Endothelial cell of umbilical vein (primary cell): Measurements from ENCODE around the gene RIOX2. TPM values are rescaled to one million over a fixed set of nuclear protein-coding genes. Genes with fewer than 3 reads are reported as not detected.

ENCODE experiments used
- BruUV-seq: library from RNA; stranded (reverse); fragments of 400-500 nt; replicated peaks from 2 replicates; lab custom pipeline; 2021; lab: Mats Ljungman, UMichigan
- CTCF ChIA-PET: fragments of 300-600, 350-600 bp; sonication (Branson Sonifier 250); formaldehyde crosslinking; loops from one replicate; lab custom pipeline; 2021; ENCODE audit warnings: antibody characterized with exemption, inconsistent platforms; lab: Charles Lee
- POLR2A ChIA-PET: fragments of 300-600, 350-600 bp; sonication (Branson Sonifier 250); formaldehyde crosslinking; loops from one replicate; lab custom pipeline; 2021; ENCODE audit warnings: antibody characterized with exemption, inconsistent platforms; lab: Charles Lee
- DNase-seq: peaks from one replicate; pipeline ENCODE4 v3.0.0-alpha.2; 2011; ENCODE audit warnings: low read depth, low spot score
- FAIRE-seq: peaks from 2 replicates; lab custom pipeline; 2011; peaks lifted over from hg19 to GRCh38; lab: Jason Lieb, UNC
- H2AFZ ChIP-seq: 2 replicates; pipeline ENCODE4 v1.6.0; 2012; ENCODE audit warnings: low read depth, low read length, control low read depth, inconsistent platforms
- H3K27ac ChIP-seq: 2 replicates; pipeline ENCODE4 v1.5.1; 2011; ENCODE audit warnings: low read depth, mild to moderate bottlenecking, control low read depth, low read length, moderate library complexity; ENCODE audit not compliant: insufficient read depth
- H3K27me3 ChIP-seq, 2 experiments: 2 replicates each; pipeline versions ENCODE4 v1.6.0 to v1.6.1; 2011; ENCODE audit warnings: low read length in 2 of 2, mixed read lengths in 1 of 2; ENCODE audit not compliant: control insufficient read depth in 2 of 2, insufficient read depth in 2 of 2
- H3K36me3 ChIP-seq, 2 experiments: 2 replicates in 1 of 2; 3 replicates in 1 of 2; pipeline ENCODE4 v1.5.1; 2011; ENCODE audit warnings: low read length in 2 of 2, mild to moderate bottlenecking in 1 of 2, moderate library complexity in 1 of 2; ENCODE audit not compliant: control insufficient read depth in 2 of 2, insufficient read depth in 2 of 2; ENCODE audit errors: extremely low read depth in 1 of 2
- H3K4me1 ChIP-seq: 3 replicates; pipeline ENCODE4 v1.5.1; 2011; ENCODE audit warnings: mild to moderate bottlenecking, low read length; ENCODE audit not compliant: control insufficient read depth, insufficient read depth; ENCODE audit errors: extremely low read depth
- H3K4me2 ChIP-seq: 2 replicates; pipeline ENCODE4 v1.6.1; 2011; ENCODE audit warnings: low read length, control low read depth, mixed read lengths; ENCODE audit not compliant: insufficient read depth
- H3K4me3 ChIP-seq, 3 experiments: fragments of 200-600 bp in 1 of 3; sonication (generic), shearing (Covaris generic) in 1 of 3; replicated peaks in 1 of 3; 2 replicates each; pipeline ENCODE4 v1.5.1; 2011 to 2016; ENCODE audit warnings: control low read depth in 3 of 3, low read length in 3 of 3, mild to moderate bottlenecking in 2 of 3, inconsistent platforms in 1 of 3, low read depth in 1 of 3, moderate library complexity in 1 of 3; ENCODE audit not compliant: insufficient read depth in 1 of 3
- H3K79me2 ChIP-seq: 2 replicates; pipeline ENCODE4 v1.6.0; 2012; ENCODE audit warnings: low read length, inconsistent platforms; ENCODE audit not compliant: control insufficient read depth, insufficient read depth
- H3K9ac ChIP-seq: replicated peaks from 2 replicates; pipeline ENCODE3; 2011; ENCODE audit warnings: low read length, control low read depth; ENCODE audit not compliant: insufficient read depth; ENCODE audit errors: extremely low read depth
- H3K9me1 ChIP-seq: replicated peaks from 3 replicates; pipeline ENCODE4 v1.6.0; 2011; ENCODE audit warnings: mild to moderate bottlenecking, low read length; ENCODE audit not compliant: control insufficient read depth, insufficient read depth; ENCODE audit errors: extremely low read depth
- H3K9me3 ChIP-seq: replicated peaks from 2 replicates; pipeline ENCODE4 v1.5.1; 2012; ENCODE audit warnings: low read length, inconsistent platforms; ENCODE audit not compliant: control insufficient read depth, insufficient read depth
- H4K20me1 ChIP-seq: replicated peaks from 2 replicates; pipeline ENCODE3; 2011; ENCODE audit warnings: mild to moderate bottlenecking, low read length; ENCODE audit not compliant: control insufficient read depth, insufficient read depth; ENCODE audit errors: extremely low read depth
- EZH2 ChIP-seq: IDR thresholded peaks from 2 replicates; pipeline ENCODE4 v1.6.1; 2012; ENCODE audit warnings: borderline replicate concordance, low read depth, mild to moderate bottlenecking, moderate library complexity, low read length, inconsistent platforms; ENCODE audit not compliant: severe bottlenecking
- FOS ChIP-seq: IDR thresholded peaks from 2 replicates; pipeline ENCODE4 v1.6.1; 2011; ENCODE audit warnings: mild to moderate bottlenecking, low read length, moderate library complexity, borderline replicate concordance; ENCODE audit not compliant: insufficient read depth
- GATA2 ChIP-seq: IDR thresholded peaks from 2 replicates; pipeline ENCODE4 v1.7.0; 2011; ENCODE audit warnings: low read depth, mild to moderate bottlenecking, moderate library complexity, mixed read lengths, low read length; ENCODE audit not compliant: insufficient read length, insufficient read depth
- JUN ChIP-seq: IDR thresholded peaks from 2 replicates; pipeline ENCODE4 v1.6.1; 2011; ENCODE audit warnings: borderline replicate concordance, low read depth; ENCODE audit not compliant: insufficient read length, insufficient read depth
- MYC ChIP-seq: IDR thresholded peaks from one replicate; pipeline ENCODE4 v1.6.1; 2011; ENCODE audit warnings: mild to moderate bottlenecking, low read depth, low read length
- POLR2A ChIP-seq: IDR thresholded peaks from 2 replicates; pipeline ENCODE4 v1.6.1; 2012; ENCODE audit warnings: low read depth, mild to moderate bottlenecking, control low read depth, low read length
- POLR2AphosphoS5 ChIP-seq: IDR thresholded peaks from 2 replicates; pipeline ENCODE4 v1.6.1; 2012; ENCODE audit warnings: low read depth, mild to moderate bottlenecking, control low read depth, low read length, moderate library complexity; ENCODE audit not compliant: insufficient read depth
- dilution Hi-C: fragments of 300-500 bp; cut with MboI; formaldehyde crosslinking; loops from one replicate; pipeline ENCODE4 v1.15.0; 2019; ENCODE audit warnings: low sequenced_read_pairs; ENCODE audit not compliant: extremely low pct_ligation_motif_present
- intact Hi-C: fragments of 100-400 bp; cut with micrococcal nuclease; formaldehyde crosslinking; loops from one replicate; pipeline ENCODE4 v1.10.0; 2022
- polyA plus RNA-seq, 4 experiments: library from polyadenylated mRNA; depleted of rRNA in 3 of 4; stranded (reverse) in 3 of 4; unstranded in 1 of 4; fragments of >200 nt; gene quantifications; 2 replicates each; pipeline versions ENCODE4 v1.2.1 to v1.2.3, GENCODE V29; 2011 to 2012; ENCODE audit warnings: missing spikeins in 1 of 4
- total RNA-seq: library from RNA; stranded (reverse); gene quantifications from 2 replicates; pipeline ENCODE4 v1.2.3, GENCODE V29; 2021
- TF ChIP-seq, protein P1 (sequence below), 2 donors: IDR thresholded peaks; 1 replicate in 1 of 2; 2 replicates in 1 of 2; pipeline ENCODE4 v1.5.1; 2011; ENCODE audit warnings: low read length in 2 of 2, mild to moderate bottlenecking in 2 of 2, moderate library complexity in 2 of 2, control low read depth in 1 of 2, inconsistent platforms in 1 of 2, low read depth in 1 of 2; ENCODE audit not compliant: insufficient read depth in 1 of 2; ENCODE audit errors: extremely low read depth in 1 of 2
- TF ChIP-seq, protein P2 (sequence below): IDR thresholded peaks from 2 replicates; pipeline ENCODE4 v1.6.1; 2011; ENCODE audit not compliant: insufficient read depth, insufficient read length

Gene RIOX2
- total and polyA plus RNA-seq, 2 donors (not counting 3 experiments of a cell fraction or from before 2014, with no cell fraction given): 14.5 to 30.5 TPM

DNA sequence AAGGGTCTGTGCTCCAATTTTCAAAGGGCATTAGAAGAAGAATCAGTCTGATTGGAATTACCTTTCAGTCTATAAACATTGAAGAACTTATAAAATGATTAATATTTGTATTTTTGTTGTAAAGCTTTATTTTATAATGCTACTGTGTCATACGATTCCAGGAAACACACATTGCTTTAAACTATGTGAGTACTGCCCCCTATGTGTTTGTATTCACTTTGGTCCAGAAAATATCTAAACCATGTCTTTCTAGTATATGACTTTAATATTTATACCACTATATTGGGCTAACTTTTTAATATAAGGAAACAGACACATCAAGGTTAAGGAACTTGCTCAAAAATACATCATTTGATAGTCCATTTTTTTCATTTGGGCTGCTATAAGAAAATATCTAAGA, 3.2 kb upstream of the RIOX2 start:
- dilution Hi-C loops: no loop called here

DNA sequence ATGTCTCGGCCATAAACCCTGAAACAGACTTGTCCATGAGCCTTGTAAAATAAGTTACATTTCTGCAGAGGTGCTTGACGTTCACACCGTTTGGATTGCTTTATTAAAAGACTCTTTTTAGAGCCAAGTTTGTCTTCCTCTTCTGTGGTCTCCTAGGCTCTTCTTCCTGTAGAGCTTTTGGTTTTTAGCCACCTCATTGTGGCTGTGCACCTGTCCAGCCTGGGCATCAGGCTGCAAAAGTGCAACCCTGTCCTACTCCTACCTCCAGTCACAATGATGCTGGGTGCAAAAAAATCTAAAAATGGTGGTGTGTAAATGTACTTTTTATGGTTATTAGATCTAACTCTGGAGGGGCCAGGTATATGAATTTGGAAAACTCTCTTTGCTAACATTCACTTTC, 2.8 kb upstream of the RIOX2 start:
- no peaks in the 10 kb centered on the region for H3K9me3 ChIP-seq
- no peak overlapping the region for H3K27ac ChIP-seq
- peaks cover 13% of the 10 kb centered on the region for H3K4me1 ChIP-seq
- no peak for FAIRE-seq
- CTCF ChIA-PET: interaction anchor here (0.6 to 1.5 kb wide), 4 partner anchors 10 to 175 kb away, joined by 3 to 5 read pairs (median 4); no protein-coding TSS in a partner anchor
- POLR2A ChIA-PET: no interaction called here
- no TSS peak for BruUV-seq
- intact Hi-C loops: no loop called here
- no peak for DNase-seq
- no peaks in the 10 kb centered on the region for H3K9me1 ChIP-seq
- H3K79me2 ChIP-seq: peaks cover 19% of the 10 kb centered on the region
- no peak overlapping the region for H3K9ac ChIP-seq
- H3K27me3 ChIP-seq: peaks cover 3 to 6% of the 10 kb centered on the region in 2 experiments
- no peak overlapping the region for H2AFZ ChIP-seq
- H4K20me1 ChIP-seq: no peaks in the 10 kb centered on the region
- H3K4me3 ChIP-seq: no peak overlapping the region
- dilution Hi-C loops: no loop called here
- no peaks in the 10 kb centered on the region for H3K36me3 ChIP-seq
- H3K4me2 ChIP-seq: no peak overlapping the region
- no peak for TF ChIP-seq JUN
- TF ChIP-seq, protein P1, sequence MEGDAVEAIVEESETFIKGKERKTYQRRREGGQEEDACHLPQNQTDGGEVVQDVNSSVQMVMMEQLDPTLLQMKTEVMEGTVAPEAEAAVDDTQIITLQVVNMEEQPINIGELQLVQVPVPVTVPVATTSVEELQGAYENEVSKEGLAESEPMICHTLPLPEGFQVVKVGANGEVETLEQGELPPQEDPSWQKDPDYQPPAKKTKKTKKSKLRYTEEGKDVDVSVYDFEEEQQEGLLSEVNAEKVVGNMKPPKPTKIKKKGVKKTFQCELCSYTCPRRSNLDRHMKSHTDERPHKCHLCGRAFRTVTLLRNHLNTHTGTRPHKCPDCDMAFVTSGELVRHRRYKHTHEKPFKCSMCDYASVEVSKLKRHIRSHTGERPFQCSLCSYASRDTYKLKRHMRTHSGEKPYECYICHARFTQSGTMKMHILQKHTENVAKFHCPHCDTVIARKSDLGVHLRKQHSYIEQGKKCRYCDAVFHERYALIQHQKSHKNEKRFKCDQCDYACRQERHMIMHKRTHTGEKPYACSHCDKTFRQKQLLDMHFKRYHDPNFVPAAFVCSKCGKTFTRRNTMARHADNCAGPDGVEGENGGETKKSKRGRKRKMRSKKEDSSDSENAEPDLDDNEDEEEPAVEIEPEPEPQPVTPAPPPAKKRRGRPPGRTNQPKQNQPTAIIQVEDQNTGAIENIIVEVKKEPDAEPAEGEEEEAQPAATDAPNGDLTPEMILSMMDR (IDR thresholded peaks at IDR 0.05; ENCODE audit: extremely low read depth in 1 of 2, insufficient read depth in 1 of 2, low read depth in 1 of 2, low read length in 2 of 2): no peak
- no peak for TF ChIP-seq GATA2
- TF ChIP-seq, protein P2, sequence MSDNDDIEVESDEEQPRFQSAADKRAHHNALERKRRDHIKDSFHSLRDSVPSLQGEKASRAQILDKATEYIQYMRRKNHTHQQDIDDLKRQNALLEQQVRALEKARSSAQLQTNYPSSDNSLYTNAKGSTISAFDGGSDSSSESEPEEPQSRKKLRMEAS: no peak
- no peak for TF ChIP-seq FOS
- no peak for TF ChIP-seq POLR2AphosphoS5
- no peak for TF ChIP-seq POLR2A
- no peak for TF ChIP-seq EZH2
- TF ChIP-seq MYC: no peak

More for the DNA sequence above, 3.2 kb upstream of the RIOX2 start:
- Histone ChIP-seq H3K9me3 (no peaks in the 10 kb centered on the region), H3K27ac (no peak overlapping the region), H3K79me2 (peaks cover 15% of the 10 kb centered on the region), H2AFZ (no peak overlapping the region), H4K20me1 (no peaks in the 10 kb centered on the region), H3K4me1 (peaks cover 13% of the 10 kb centered on the region), H3K36me3 (no peaks in the 10 kb centered on the region), H3K27me3 (peaks cover 3 to 6% of the 10 kb centered on the region in 2 experiments), H3K9ac (no peak overlapping the region), H3K9me1 (no peaks in the 10 kb centered on the region), H3K4me3 (no peak overlapping the region), H3K4me2 (no peak overlapping the region)
- FAIRE-seq (no peak), DNase-seq (no peak)
- TF ChIP-seq, protein P2: no peak
- TF ChIP-seq FOS: no peak
- no TSS peak for BruUV-seq
- POLR2A ChIA-PET: no interaction called here
- CTCF ChIA-PET: interaction anchor here (0.6 to 1.5 kb wide), 4 partner anchors 9 to 175 kb away, joined by 3 to 5 read pairs (median 4); no protein-coding TSS in a partner anchor
- intact Hi-C loops: no loop called here
